Spleen (tissue), 11 donors: ENCODE measurements around the gene CLEC16A. TPM values are rescaled to one million over a fixed set of nuclear protein-coding genes. Genes with fewer than 3 reads are reported as not detected.

Experiments
- DNase-seq: peaks from one replicate; pipeline ENCODE4 v3.0.0-alpha.2; 2020
- H3K27ac ChIP-seq, 8 donors: fragments of 200-600 bp; sonication (generic) in 7 of 8; 1 replicate in 4 of 8; 2 replicates in 4 of 8; pipeline versions ENCODE4 v1.5.0 to v1.8.0; 2016 to 2021; ENCODE audit warnings: inconsistent platforms in 4 of 8, mild to moderate bottlenecking in 4 of 8, moderate library complexity in 1 of 8
- H3K27me3 ChIP-seq, 7 donors: fragments of 200-600 bp; sonication (generic) in 6 of 7; replicated peaks in 1 of 7; 1 replicate in 4 of 7; 2 replicates in 3 of 7; pipeline versions ENCODE4 v1.5.0 to v1.8.0; 2016 to 2021; ENCODE audit warnings: inconsistent platforms in 3 of 7, mild to moderate bottlenecking in 1 of 7
- H3K36me3 ChIP-seq, 6 donors: fragments of 200-600 bp; sonication (generic) in 5 of 6; 1 replicate in 4 of 6; 2 replicates in 2 of 6; pipeline versions ENCODE4 v1.5.0 to v1.8.0; 2016 to 2021; ENCODE audit warnings: inconsistent platforms in 2 of 6
- H3K4me1 ChIP-seq, 6 donors: fragments of 200-600 bp; sonication (generic) in 5 of 6; 1 replicate in 3 of 6; 2 replicates in 3 of 6; pipeline versions ENCODE4 v1.5.0 to v1.8.0; 2016 to 2021; ENCODE audit warnings: inconsistent platforms in 3 of 6
- H3K4me3 ChIP-seq, 8 donors: fragments of 200-600 bp; sonication (generic) in 7 of 8; 1 replicate in 4 of 8; 2 replicates in 4 of 8; pipeline versions ENCODE4 v1.5.0 to v1.8.0; 2016 to 2021; ENCODE audit warnings: inconsistent platforms in 4 of 8, mild to moderate bottlenecking in 4 of 8, moderate library complexity in 2 of 8
- H3K9me3 ChIP-seq, 8 donors: fragments of 200-600 bp; sonication (generic) in 7 of 8; 1 replicate in 4 of 8; 2 replicates in 4 of 8; pipeline versions ENCODE4 v1.5.0 to v1.8.0; 2016 to 2021; ENCODE audit warnings: inconsistent platforms in 4 of 8
- POLR2A ChIP-seq, 3 donors: fragments of 450-650 bp; IDR thresholded peaks; one replicate each; pipeline ENCODE4 v1.5.1; 2017; ENCODE audit warnings: antibody characterized with exemption in 3 of 3, mild to moderate bottlenecking in 1 of 3
- POLR2AphosphoS5 ChIP-seq, 3 donors: sonication (generic); formaldehyde crosslinking; IDR thresholded peaks; one replicate each; pipeline ENCODE4 v1.5.1; 2017; ENCODE audit warnings: antibody characterized with exemption in 3 of 3
- WGBS, 5 donors: extraction: QIAGEN DNeasy Blood & Tissue Kit in 3 of 5; methylation state at CpG; one replicate each; pipeline versions ENCODE4 v1.1.5 to v1.1.7; 2013 to 2018; 5-methylcytosine and 5-hydroxymethylcytosine counted together
- intact Hi-C: fragments of 100-400 bp; cut with DNase I; formaldehyde crosslinking; loops from one replicate; pipeline ENCODE4 v1.15.0; 2023; ENCODE audit warnings: low total_unique reads
- polyA plus RNA-seq, 3 donors: library from polyadenylated mRNA; stranded (reverse); fragments of 200-250 nt; gene quantifications; one replicate each; pipeline ENCODE4 v1.2.1, GENCODE V29; 2013
- total RNA-seq, 7 donors: library from RNA; depleted of rRNA in 3 of 7; stranded (reverse); fragments of >200 nt in 3 of 7; fragmentation: NEBNext Ultra II Directional in 4 of 7; extraction: Animal tissue kit (Norgen Biotek cat#: 25700) in 4 of 7; gene quantifications; one replicate each; pipeline versions ENCODE4 v1.1.0 to v1.2.1, GENCODE V29; 2016 to 2021
- TF ChIP-seq, protein P1 (sequence below), 11 experiments: fragments of 200-600 bp in 7 of 11; fragments of 450-650 bp in 4 of 11; sonication (generic) in 4 of 11; IDR thresholded peaks in 8 of 11; conservative IDR thresholded peaks in 3 of 11; 1 replicate in 7 of 11; 2 replicates in 4 of 11; pipeline versions ENCODE4 v1.4.0 to v1.8.0; 2016 to 2021; ENCODE audit warnings: antibody characterized with exemption in 11 of 11, inconsistent platforms in 4 of 11, mild to moderate bottlenecking in 1 of 11
- donor health status: healthy with polysubstance abuse.
- donor health status: DM: no; HTN: no; CAD: no; lungs with moderate emphysema.
- donor health status: DM: no; HTN: no; CAD: no.
- donor health status: Bipolar disorder and iron deficiency.
- donor health status: healthy.
- donor health status: DM: no; HTN: no; CAD: no.
- donor health status: DM: yes; HTN: yes; CAD: no.

The CLEC16A gene
- total and polyA plus RNA-seq, 10 donors: 7.3 to 54.6 (median 35.1) TPM

GRCh38 chr16:11076259-11077018 is 132.1 kb downstream of the CLEC16A start:
- intact Hi-C loops: no loop called here
- peak overlapping the region in 7 of 8 donors; percentile 8 to 90 (median 73) for H3K27ac ChIP-seq

GRCh38 chr16:11078812-11079459 is 134.6 kb downstream of the CLEC16A start:
- H3K4me1 ChIP-seq: peaks cover 28 to 83% (median 58%) of the 10 kb centered on the region in 6 donors
- 84 to 93% (median 86%) methylated on average over 5 of the region's 5 CpGs for WGBS, 5 donors
- TF ChIP-seq POLR2AphosphoS5 (IDR thresholded peaks at IDR 0.05) (no peak), POLR2A (IDR thresholded peaks at IDR 0.05) (no peak)
- TF ChIP-seq, protein P1, sequence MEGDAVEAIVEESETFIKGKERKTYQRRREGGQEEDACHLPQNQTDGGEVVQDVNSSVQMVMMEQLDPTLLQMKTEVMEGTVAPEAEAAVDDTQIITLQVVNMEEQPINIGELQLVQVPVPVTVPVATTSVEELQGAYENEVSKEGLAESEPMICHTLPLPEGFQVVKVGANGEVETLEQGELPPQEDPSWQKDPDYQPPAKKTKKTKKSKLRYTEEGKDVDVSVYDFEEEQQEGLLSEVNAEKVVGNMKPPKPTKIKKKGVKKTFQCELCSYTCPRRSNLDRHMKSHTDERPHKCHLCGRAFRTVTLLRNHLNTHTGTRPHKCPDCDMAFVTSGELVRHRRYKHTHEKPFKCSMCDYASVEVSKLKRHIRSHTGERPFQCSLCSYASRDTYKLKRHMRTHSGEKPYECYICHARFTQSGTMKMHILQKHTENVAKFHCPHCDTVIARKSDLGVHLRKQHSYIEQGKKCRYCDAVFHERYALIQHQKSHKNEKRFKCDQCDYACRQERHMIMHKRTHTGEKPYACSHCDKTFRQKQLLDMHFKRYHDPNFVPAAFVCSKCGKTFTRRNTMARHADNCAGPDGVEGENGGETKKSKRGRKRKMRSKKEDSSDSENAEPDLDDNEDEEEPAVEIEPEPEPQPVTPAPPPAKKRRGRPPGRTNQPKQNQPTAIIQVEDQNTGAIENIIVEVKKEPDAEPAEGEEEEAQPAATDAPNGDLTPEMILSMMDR (IDR thresholded peaks at IDR 0.05 in 8 of 11, conservative IDR thresholded peaks at IDR 0.05 in 3 of 11): no peak
- no peak overlapping the region for H3K4me3 ChIP-seq
- no peaks in the 10 kb centered on the region for H3K27me3 ChIP-seq
- H3K36me3 ChIP-seq: peaks cover 0 to 75% (median 0%) of the 10 kb centered on the region in 6 donors
- no peak for DNase-seq
- intact Hi-C loops: no loop called here
- H3K27ac ChIP-seq: peak overlapping the region; percentile 51 to 90 (median 70)
- H3K9me3 ChIP-seq: no peaks in the 10 kb centered on the region

More at GRCh38 chr16:11076259-11077018, 132.1 kb downstream of the CLEC16A start:
- 60 to 73% (median 68%) methylated on average over 11 to 13 of the region's 13 CpGs for WGBS, 5 donors
- peaks cover 29 to 79% (median 55%) of the 10 kb centered on the region in 6 donors for H3K4me1 ChIP-seq
- no peaks in the 10 kb centered on the region for H3K27me3 ChIP-seq
- peaks cover 0 to 73% (median 2%) of the 10 kb centered on the region in 6 donors for H3K36me3 ChIP-seq
- no peak for DNase-seq
- no peak overlapping the region for H3K4me3 ChIP-seq
- no peaks in the 10 kb centered on the region for H3K9me3 ChIP-seq
- TF ChIP-seq POLR2A (IDR thresholded peaks at IDR 0.05) (no peak), POLR2AphosphoS5 (IDR thresholded peaks at IDR 0.05) (peak in 2 of 3 donors; percentile 38 to 54)

DNA sequence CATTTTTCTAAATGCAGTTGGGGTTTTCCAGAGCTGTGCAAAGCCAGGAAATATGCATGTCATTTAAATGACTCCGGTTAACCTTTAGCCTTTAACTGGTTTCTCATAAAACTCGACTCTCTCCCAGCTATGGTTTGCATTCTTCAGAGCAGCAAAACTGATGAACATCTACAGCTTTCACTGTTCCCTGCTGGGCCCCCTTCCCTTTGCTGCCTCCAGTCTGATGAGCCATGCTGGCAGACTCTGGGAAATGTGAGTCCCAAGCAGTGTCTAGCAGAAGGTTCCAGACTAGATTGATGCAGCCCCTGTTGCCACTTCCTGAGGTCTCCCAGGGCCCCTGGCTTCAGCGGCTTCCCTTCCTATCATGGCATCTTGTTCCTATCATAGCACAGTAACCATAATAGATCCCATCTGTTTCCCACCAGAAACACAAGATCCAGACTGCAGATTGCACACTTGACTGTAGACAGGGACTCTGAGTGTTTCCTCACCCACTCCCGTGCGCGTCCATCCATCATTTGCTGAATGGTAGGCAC is 135.4 kb downstream of the CLEC16A start:
- TF ChIP-seq, protein P1 (IDR thresholded peaks at IDR 0.05 in 8 of 11, conservative IDR thresholded peaks at IDR 0.05 in 3 of 11): no peak
- TF ChIP-seq POLR2AphosphoS5 (IDR thresholded peaks at IDR 0.05) (no peak), POLR2A (IDR thresholded peaks at IDR 0.05) (no peak)
- intact Hi-C loops: no loop called here
- Histone ChIP-seq H3K9me3 (no peaks in the 10 kb centered on the region), H3K4me1 (peaks cover 22 to 75% (median 57%) of the 10 kb centered on the region in 6 donors), H3K27ac (peak overlapping the region; percentile 24 to 90 (median 68)), H3K27me3 (no peaks in the 10 kb centered on the region), H3K36me3 (peaks cover 0 to 83% (median 1%) of the 10 kb centered on the region in 6 donors), H3K4me3 (no peak overlapping the region)
- WGBS, 5 donors: 43 to 55% (median 48%) methylated on average over 6 of the region's 6 CpGs
- DNase-seq: no peak

DNA sequence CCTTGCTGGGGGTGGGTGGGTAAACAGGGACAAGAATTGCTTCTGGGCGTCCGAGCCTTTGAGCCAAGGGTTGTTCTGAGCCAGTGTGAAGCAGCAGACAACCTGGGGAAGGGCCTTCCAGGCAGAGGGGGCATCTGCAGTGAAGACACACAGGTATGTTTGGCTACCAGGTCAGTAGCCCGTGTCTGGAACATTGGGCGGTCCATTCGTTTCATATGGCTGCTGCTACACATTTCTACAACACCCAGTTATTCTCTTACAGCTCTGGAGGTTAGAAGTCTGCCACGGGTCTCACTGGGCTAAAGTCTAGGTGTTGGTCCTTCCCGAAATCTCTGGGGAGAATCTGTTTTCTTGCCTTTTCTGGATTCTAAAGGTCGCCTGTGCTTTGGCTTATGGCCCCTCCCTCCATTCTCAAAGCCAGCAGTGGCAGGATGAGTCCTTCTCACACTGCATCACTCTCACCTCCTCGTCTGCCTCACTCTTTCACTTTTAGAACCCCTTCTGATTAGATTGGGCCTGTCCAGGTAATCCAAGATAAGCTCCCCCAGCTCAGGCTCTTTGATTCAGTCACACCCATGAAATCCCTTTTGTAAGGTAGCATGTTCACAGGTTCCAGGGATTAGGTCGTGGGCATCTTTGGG is 136.1 kb downstream of the CLEC16A start:
- Histone ChIP-seq H3K4me1 (peaks cover 22 to 71% (median 57%) of the 10 kb centered on the region in 6 donors), H3K27ac (peak overlapping the region; percentile 24 to 90 (median 59)), H3K4me3 (no peak overlapping the region), H3K27me3 (no peaks in the 10 kb centered on the region), H3K9me3 (no peaks in the 10 kb centered on the region), H3K36me3 (peaks cover 0 to 89% (median 4%) of the 10 kb centered on the region in 6 donors)
- no peak for DNase-seq
- intact Hi-C loops: no loop called here
- 75 to 93% (median 84%) methylated on average over 10 of the region's 10 CpGs for WGBS, 5 donors
- TF ChIP-seq POLR2AphosphoS5 (IDR thresholded peaks at IDR 0.05): peak in 1 of 3 donors; percentile 75
- TF ChIP-seq POLR2A (IDR thresholded peaks at IDR 0.05): peak in 1 of 3 donors; percentile 12
- TF ChIP-seq, protein P1 (IDR thresholded peaks at IDR 0.05 in 8 of 11, conservative IDR thresholded peaks at IDR 0.05 in 3 of 11): no peak
